ENCODE results near the gene COL4A3. TPM values are rescaled to one million over a fixed set of nuclear protein-coding genes. Genes with fewer than 3 reads are reported as not detected.

Gene COL4A3
- total RNA-seq (10 to 100 TPM in 7 of 9 donors, 1 to 10 TPM in 1, under 1 TPM in 1; 0.22 to 51.0 (median 19.0) TPM), polyA plus RNA-seq (10 to 100 TPM in 2 of 3 donors, 1 to 10 TPM in 1; 4.3 to 53.6 (median 35.1) TPM)
- long read RNA-seq, donor 1: 0 reads
- long read RNA-seq, donor 2: 0 reads
- long read RNA-seq, donor 3: 0 reads
- long read RNA-seq, donor 4, partial matches to known transcripts: 3 of 7 reads
- long read RNA-seq, donor 4, other reads (novel, unspliced or antisense): 4 of 7 reads
- long read RNA-seq, donor 5, partial matches to known transcripts: 17 of 31 reads
- long read RNA-seq, donor 5, other reads (novel, unspliced or antisense): 14 of 31 reads
- long read RNA-seq, donor 6, partial matches to known transcripts: 2 of 3 reads
- long read RNA-seq, donor 6, other reads (novel, unspliced or antisense): 1 of 3 reads
- long read RNA-seq, donor 7: 0 reads
- long read RNA-seq, donor 8: 0 reads
- long read RNA-seq, donor 9: 0 reads
- long read RNA-seq, donor 10: 0 reads

- no peaks in the 10 kb centered on the region for H3K27me3 ChIP-seq
- whole genome bisulfite sequencing, 4 donors: 0 to 3% (median 1%) methylated on average over 18 to 77 of the region's 77 CpGs
- DNase-seq: peak; percentile 86 to 92 (median 90)
- H3K27ac ChIP-seq: peak within 1 kb of the TSS; percentile 80 to 92 (median 88)
- no peaks in the 10 kb centered on the region for H3K9me3 ChIP-seq (replicated peaks in 1 of 3)
- no peak for TF ChIP-seq CTCF (IDR thresholded peaks at IDR 0.05)
- peak; percentile 53 to 89 for TF ChIP-seq POLR2A (IDR thresholded peaks at IDR 0.05)
- intact Hi-C loops (cut with DNase I): no loop called here
- H3K4me1 ChIP-seq (replicated peaks in 1 of 2): peaks cover 0 to 6% of the 10 kb centered on the region in 2 donors
- H3K4me3 ChIP-seq: peak within 1 kb of the TSS; percentile 41 to 89 (median 77)
- H3K36me3 ChIP-seq (replicated peaks in 1 of 2): no peaks in the 10 kb centered on the region
Observed at GRCh38 chr2:227163998-227164762, at the start of gene COL4A3, which contains the start of gene COL4A4. TSS of gene COL4A3 (plus strand) at chr2:227164624. CDS start at chr2:227164727, 103 bp downstream. TSS of gene COL4A4 (minus strand) at chr2:227164205. CDS start at chr2:227147483, 16,722 bp downstream.

GRCh38 chr2:227115761-227116160, 48.7 kb upstream of the COL4A3 start:
- Histone ChIP-seq H3K36me3 (replicated peaks in 1 of 2) (no peaks in the 10 kb centered on the region), H3K27me3 (no peaks in the 10 kb centered on the region), H3K9me3 (replicated peaks in 1 of 3) (no peaks in the 10 kb centered on the region), H3K4me3 (no peak overlapping the region), H3K4me1 (replicated peaks in 1 of 2) (no peaks in the 10 kb centered on the region), H3K27ac (no peak overlapping the region)
- no peak for DNase-seq
- TF ChIP-seq POLR2A (IDR thresholded peaks at IDR 0.05): no peak
- 83 to 86% (median 84%) methylated on average over 5 of the region's 5 CpGs for whole genome bisulfite sequencing, 4 donors
- intact Hi-C loops (cut with DNase I): no loop called here

- Histone ChIP-seq H3K9me3 (replicated peaks in 1 of 3) (no peaks in the 10 kb centered on the region), H3K27me3 (no peaks in the 10 kb centered on the region), H3K4me1 (replicated peaks in 1 of 2) (peaks cover 0 to 2% of the 10 kb centered on the region in 2 donors), H3K36me3 (replicated peaks in 1 of 2) (no peaks in the 10 kb centered on the region), H3K27ac (no peak overlapping the region), H3K4me3 (no peak overlapping the region)
- 86 to 90% (median 88%) methylated on average over 1 of the region's 1 CpG for WGBS, 4 donors
- intact Hi-C loops (cut with DNase I): no loop called here
- DNase-seq: no peak
- TF ChIP-seq POLR2A (IDR thresholded peaks at IDR 0.05): no peak
- no peak for TF ChIP-seq CTCF (IDR thresholded peaks at IDR 0.05)
Observed at GRCh38 chr2:227117027-227117426, 47.4 kb upstream of the COL4A3 start.

GRCh38 chr2:227117852-227118251, 46.6 kb upstream of the COL4A3 start:
- DNase-seq: no peak
- Histone ChIP-seq H3K27ac (no peak overlapping the region), H3K4me1 (replicated peaks in 1 of 2) (peaks cover 0 to 4% of the 10 kb centered on the region in 2 donors), H3K36me3 (replicated peaks in 1 of 2) (no peaks in the 10 kb centered on the region), H3K4me3 (no peak overlapping the region), H3K27me3 (no peaks in the 10 kb centered on the region), H3K9me3 (replicated peaks in 1 of 3) (no peaks in the 10 kb centered on the region)
- intact Hi-C loops (cut with DNase I): no loop called here
- TF ChIP-seq CTCF (IDR thresholded peaks at IDR 0.05) (no peak), POLR2A (IDR thresholded peaks at IDR 0.05) (no peak)
- 56 to 76% (median 63%) methylated on average over 3 of the region's 3 CpGs for WGBS, 4 donors

Data from adrenal gland (tissue), 19 donors.